GM19468 (cell line): Measurements from ENCODE around the gene BTBD2.

Source experiments
- ATAC-seq: cut with Tn5 transposase; IDR thresholded peaks from one replicate; pipeline ENCODE4 v1.9.1; 2021; ENCODE audit warnings: mild to moderate bottlenecking, moderate library complexity, moderate number of reproducible peaks; ENCODE audit not compliant: unreplicated experiment; ENCODE audit errors: extremely low read depth

Gene BTBD2

GRCh38 chr19:1987197-1988187, 28.0 kb downstream of the BTBD2 start:
- ATAC-seq, result no peak

- no peak for ATAC-seq
These were observed 29.0 kb downstream of the BTBD2 start for GRCh38 chr19:1986357-1987162.

GRCh38 chr19:1985588-1986356, 29.7 kb downstream of the BTBD2 start:
- ATAC-seq, result no peak

GRCh38 chr19:1984357-1984756, 31.2 kb downstream of the BTBD2 start:
- no peak for ATAC-seq

- ATAC-seq, result no peak
These were observed 34.3 kb downstream of the BTBD2 start for GRCh38 chr19:1981253-1981652.

GRCh38 chr19:1980809-1981181, 34.7 kb downstream of the BTBD2 start:
- ATAC-seq, result no peak

GRCh38 chr19:1980091-1980808, 35.3 kb downstream of the BTBD2 start:
- ATAC-seq, result no peak

- ATAC-seq, result no peak
These were observed 35.9 kb downstream of the BTBD2 start for GRCh38 chr19:1979642-1980041.

- ATAC-seq, result no peak
These were observed 36.5 kb downstream of the BTBD2 start for GRCh38 chr19:1979017-1979416.

GRCh38 chr19:1978346-1978894, 37.1 kb downstream of the BTBD2 start:
- no peak for ATAC-seq

GRCh38 chr19:1977120-1977519, 38.4 kb downstream of the BTBD2 start:
- no peak for ATAC-seq

GRCh38 chr19:1975162-1975480, 40.4 kb downstream of the BTBD2 start:
- no peak for ATAC-seq

- ATAC-seq, result no peak
These were observed 40.9 kb downstream of the BTBD2 start for GRCh38 chr19:1974381-1975161.

- no peak for ATAC-seq
These were observed 44.6 kb downstream of the BTBD2 start for GRCh38 chr19:1970806-1971502.

GRCh38 chr19:1970003-1970805, 45.3 kb downstream of the BTBD2 start:
- no peak for ATAC-seq

GRCh38 chr19:1969176-1970002, 46.1 kb downstream of the BTBD2 start:
- ATAC-seq, result no peak
